GM19438 (cell line): ENCODE data around the gene AIFM1.
"Not testable (repeated sequence)": the region's sequence is repeated elsewhere in the genome, so short reads cannot be mapped to it uniquely, and the experiment has no call there.

Source experiments
- ATAC-seq: cut with Tn5 transposase; IDR thresholded peaks from one replicate; pipeline ENCODE4 v1.9.1; 2021; ENCODE audit warnings: low read depth; ENCODE audit not compliant: unreplicated experiment

The AIFM1 gene

DNA sequence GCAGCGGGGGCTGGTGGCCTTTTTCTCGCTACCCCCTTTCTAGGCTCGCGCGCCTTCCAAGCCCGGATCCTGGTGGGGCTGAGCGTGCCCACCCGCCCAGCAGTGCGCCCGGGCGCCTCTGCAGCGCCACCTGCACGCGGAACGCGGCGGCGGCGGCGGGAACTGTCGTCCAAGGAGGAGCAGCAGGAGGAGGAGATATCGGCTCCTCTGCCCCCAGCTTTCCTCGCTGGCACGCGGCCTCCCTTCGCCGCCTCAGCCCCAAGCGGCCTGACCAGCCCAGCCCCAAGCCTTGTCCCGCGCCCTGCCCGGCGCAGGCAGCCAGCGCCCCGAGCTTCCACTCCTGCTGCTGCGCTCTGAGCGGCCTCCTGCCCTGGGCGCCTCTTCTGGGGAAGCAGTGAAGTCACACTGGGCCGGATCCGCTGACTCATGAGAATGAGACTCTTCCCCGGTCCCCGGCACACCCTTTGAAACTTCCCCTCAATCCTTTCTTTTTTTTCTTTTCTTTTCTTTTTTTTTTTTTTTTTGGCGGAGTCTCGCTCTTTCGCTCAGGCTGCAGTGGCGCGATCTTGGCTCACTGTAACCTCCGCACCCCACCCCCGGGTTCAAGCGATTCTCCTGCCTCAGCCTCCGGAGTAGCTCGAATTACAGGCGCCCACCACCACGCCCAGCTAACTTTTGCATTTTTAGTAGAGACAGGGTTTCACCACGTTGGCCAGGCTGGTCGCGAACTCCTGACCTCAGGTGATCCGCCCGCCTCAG, 44.7 kb downstream of the AIFM1 start:
- peak; percentile 58 for ATAC-seq

DNA sequence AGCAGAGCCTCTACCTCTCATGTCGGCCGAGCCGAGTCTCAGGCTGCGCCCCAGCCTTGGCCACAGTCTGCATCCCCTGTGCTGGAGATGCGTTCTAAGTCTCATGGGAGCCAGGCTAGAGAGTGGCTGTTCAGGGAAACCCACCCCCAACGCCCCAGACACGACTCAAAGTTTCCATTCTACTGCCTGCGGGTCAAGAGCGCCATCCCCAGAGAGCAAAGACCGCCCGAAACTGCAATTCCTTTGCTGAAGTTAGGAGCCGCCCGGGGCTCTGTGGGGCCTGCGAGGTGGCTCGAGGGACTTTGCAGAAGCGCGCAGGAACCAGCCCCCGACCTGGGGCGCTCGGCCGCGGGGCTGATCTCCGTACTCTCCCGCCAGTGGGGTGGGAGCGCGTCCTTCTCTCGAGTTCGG, 45.3 kb downstream of the AIFM1 start:
- ATAC-seq, result peak; percentile 46

DNA sequence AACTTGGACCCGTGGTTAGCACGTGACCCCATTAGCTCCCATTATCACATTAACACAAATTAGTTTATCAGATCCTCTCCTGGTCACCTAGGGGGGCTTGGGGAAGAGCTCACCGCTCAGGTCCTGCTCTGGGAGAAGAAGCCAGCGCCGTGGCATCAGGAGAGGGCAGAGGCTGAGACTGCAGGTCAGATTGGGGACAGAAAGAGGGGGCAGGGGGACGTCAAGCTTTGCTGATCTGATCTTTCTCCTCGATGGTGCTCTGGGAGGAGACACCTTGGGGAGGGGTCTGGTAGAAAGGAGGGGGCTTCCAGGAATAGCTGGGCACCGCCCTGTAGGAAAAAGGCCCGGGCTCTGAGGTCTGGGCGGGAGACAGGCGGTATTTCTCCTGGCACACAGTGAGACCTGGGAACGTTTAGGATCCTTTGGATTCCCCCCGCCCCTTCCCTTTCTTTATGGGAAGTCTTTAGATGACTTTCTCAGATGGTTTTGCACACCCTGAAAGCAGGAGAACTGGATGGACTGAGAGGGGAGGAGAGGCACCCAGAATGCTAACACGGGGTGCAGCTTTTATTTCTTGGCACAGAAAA, 46.2 kb downstream of the AIFM1 start:
- ATAC-seq, result no peak

DNA sequence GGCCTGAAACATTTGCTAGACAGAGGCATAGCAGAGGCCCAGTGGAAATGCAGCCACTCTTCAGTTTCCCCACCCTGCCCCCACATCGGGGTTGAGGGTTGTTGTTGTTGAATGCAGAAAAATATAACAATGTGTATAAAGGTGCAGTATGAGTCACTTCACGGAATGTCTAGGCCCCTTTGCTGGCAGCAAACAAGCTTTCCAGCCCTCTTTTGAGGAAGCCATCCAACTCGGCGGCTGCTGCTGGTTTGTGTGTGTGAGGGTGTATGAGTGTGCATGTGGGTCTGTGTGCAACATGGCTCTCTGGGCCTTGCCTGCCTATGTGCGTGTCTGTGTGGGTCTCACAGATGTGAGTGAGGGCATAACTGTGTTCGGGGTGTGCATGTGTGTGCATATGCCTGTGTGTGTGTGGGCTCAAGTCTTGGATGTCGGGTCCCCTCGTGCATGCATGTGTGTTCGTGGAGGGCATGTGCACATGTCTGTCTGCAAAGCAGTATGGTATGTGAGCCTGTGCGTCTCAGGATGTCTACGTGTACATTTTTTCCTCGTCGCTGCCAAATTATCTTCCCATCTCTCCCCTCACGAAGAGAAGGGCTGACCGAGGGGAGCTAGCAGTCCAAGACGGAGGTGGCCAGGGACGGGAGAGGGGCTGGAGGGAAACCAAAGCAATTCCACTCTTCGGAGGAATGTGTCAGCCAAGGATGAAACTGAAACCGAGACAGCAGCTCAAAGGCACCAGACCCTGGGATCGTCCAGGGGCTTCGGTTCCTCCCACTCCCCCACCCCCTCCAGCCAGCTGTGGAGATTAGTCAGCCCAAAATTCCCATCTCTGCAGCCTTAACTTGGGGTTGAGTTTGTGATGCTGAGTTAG, 47.0 kb downstream of the AIFM1 start:
- ATAC-seq, result no peak

DNA sequence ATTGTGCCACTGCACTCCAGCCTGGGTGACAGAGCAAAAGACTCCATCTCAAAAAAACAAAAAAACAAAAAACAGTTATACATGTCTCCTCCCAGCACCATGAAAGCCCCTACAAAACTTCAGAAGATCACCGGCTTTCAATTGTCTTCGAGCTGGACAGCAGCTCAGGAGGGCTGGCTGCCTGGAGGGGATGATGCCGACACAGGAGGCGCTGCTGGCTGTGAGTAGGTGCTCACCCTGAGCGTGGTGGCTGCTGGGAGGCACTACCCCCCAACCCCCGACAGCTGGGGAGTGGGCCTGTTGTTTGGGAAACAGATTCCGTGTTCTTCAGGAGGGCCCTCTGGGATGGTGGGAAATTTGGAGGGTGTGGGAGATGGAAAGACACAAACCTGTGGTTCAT, 48.5 kb downstream of the AIFM1 start:
- ATAC-seq, result no peak

DNA sequence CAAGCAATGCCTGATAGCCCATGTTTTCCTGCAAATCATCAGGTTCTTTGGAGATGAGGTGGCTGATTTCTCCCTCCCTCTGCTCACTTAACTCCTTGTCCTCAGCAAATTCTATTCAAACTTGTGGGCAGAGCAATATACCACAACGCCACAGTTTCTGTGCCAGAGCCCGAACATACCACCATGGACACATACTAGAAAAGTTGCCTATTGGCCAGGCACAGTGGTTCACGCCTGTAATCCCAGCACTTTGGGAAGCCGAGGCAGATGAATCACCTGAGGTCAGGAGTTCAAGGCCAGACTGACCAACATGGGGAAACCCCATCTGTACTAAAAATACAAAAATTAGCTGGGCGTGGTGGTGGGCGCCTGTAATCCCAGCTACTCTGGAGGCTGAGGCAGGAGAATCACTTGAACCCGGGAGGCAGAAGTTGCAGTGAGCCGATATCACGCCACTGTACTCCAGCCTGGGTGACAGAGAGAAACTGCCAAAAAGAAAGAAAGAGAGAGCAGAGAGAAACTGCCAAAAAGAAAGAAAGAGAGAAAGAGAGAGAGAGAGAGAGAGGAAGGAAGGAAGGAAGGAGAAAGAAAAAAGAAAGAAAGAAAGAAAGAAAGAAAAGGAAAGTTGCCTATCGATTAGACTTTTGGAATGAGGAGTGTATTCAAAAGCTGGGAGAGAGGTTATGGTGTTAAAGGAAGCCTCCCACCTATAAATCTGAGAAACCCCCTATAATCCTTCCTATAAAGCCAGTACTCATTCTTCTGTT, 50.3 kb downstream of the AIFM1 start:
- ATAC-seq, result not testable (repeated sequence)

DNA sequence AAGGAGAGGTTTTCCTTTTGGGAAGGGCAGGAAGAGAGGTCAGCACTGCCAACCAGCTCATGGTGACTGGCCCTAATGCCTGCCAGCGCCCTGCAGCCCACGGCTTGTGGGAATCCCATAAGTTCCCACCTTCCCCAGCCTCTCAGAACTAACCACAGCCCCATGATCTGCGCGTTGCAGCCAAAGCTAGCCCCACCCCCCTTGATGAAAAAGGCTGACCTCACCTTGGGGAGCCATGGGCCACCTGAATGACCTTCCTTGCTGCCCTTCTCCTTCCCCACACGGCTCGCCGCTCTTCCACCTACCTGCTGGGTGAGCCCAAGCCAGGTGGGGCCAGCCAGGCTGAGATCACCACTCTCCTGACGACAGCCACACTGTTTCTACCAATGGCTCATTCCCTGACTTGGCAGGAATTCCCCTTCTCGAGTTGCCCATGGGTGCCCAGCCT, 51.5 kb downstream of the AIFM1 start:
- ATAC-seq, result no peak

DNA sequence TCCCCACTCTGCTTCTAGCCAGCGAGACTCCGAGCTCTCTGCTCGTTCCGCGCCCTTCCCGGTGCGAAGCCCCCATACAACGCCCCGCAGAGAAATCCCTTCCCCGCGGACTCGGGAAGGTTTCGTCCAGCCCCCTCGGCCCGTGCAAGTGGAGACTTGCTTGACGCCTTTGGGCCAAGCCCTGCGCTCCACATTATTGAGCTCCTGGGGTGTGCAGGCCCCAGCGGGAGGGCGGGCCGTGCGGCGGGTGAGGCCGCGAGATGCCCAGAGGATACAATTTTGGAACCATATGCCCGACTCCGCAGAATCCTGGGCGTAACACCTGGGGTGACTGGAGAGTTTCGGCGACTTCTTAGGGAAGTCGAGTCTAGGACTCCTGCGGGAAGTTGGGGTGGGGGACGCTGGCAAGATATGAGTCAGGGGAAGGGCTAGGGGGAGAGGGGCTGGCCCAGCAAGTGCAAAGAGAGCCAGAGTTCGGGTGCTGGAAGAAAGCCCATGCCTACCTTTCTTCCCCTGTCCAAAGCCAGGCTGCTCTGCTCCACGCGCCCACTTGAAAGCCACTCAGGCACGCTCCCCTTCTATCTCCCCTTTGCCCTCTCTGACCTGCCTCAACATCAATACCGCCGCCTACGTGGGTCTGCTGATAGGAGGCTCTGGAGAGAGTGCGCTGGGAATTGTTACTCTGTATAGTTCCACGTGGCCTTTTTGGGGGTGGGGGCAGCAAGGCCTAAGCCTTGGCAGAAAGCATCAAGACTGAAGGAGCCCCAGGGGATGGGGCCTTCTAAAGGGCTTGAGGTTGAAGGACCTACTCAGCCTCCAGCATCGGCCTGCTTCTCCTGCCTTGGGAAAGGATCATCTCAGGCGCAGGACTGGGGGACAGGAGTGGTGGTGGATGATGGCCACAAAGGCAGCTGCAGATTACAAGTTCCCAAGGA, 54.2 kb downstream of the AIFM1 start:
- ATAC-seq, result no peak

DNA sequence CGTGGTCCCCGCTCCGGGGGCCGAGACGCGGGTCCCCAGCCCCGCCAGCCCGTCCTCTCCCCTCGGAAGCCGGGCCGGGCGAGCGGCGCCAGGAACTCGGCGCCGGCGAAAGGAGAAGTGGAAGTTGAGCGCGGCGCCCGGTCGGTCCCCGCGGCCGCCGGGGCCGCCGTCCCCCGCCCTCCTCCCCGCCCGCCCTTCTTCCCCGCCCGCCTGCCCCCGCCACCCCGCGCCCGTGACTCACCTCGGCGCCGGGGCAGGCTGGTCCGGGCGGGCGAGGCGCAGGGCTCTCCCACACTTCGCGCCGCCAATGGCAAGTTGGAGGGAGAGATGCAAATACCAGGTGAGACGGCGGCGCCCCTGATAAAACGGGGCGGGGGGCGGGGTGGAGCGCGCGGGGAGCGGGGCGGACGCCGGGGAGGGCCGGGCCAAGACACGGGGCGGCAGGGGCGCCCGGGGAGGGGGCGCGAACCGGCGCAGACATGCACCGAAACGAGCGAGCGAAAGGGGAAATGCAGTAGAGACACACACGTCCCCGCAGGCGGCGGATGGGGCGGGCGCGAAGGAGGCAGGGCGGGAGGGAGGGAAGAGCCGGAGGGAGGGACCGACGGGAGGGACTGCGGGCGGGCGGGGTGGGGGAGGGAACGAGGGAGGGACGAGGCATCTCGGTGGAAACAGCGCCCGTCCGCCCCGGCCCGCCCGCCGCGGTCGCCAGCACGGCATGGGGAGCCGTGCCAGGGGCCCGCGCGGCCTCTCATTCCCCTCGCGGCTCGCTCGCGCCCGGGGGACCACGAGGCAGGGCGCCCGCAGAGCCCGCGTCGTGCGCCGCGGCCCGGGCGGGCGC, 55.0 kb downstream of the AIFM1 start, which contains the start of gene ELF4:
Gene ELF4 (minus strand): TSS at position 119 of the 841 bp plus-strand sequence. CDS start 29,167 bp downstream, outside the sequence.
- ATAC-seq, result no peak

DNA sequence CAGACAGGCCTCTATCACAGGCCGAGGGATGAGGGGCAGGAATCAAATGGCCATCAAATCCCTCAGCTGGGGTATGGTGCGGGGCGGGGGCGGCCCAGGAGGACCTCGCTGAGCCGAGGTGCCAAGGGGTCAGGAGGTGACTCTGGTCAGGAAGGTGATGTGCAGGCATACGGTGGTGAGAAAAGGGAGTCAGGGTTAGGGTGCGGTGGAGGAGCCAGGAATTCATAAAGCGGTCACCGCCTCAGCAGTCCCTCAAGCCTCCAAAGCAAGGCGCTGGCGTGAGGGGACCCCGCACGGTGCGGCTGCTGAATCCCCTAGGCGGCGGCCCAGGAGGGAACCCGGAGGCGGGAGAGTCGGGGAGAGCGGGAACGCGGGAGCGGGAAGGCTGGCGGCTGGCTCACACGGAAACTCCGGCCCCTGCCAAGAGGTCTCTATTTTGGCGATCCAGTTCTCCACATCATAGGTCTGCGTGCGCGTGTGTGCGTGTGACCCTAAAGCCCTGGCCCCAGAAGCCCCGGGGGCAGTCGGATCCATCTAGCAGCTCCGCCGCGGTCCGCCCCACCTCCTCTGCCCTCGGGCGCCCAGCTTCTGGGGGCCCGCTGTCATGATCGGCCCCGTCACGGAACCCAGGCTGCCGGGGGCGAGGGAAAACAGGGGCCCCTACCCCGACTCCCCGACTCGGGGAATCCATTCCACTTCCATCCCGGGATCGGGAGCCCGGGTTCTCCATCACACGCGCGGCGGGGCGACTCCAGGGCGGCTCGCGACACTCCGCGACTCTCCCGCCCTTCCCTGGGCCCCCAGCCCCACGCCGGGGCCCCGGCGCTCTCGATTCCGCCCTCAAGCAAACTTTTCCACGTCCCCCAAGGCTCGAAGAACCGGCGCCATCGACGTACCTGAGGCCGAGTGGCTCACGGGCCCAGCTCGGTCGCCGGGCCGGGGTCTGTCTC, 55.9 kb downstream of the AIFM1 start:
- ATAC-seq, result peak; percentile 1

DNA sequence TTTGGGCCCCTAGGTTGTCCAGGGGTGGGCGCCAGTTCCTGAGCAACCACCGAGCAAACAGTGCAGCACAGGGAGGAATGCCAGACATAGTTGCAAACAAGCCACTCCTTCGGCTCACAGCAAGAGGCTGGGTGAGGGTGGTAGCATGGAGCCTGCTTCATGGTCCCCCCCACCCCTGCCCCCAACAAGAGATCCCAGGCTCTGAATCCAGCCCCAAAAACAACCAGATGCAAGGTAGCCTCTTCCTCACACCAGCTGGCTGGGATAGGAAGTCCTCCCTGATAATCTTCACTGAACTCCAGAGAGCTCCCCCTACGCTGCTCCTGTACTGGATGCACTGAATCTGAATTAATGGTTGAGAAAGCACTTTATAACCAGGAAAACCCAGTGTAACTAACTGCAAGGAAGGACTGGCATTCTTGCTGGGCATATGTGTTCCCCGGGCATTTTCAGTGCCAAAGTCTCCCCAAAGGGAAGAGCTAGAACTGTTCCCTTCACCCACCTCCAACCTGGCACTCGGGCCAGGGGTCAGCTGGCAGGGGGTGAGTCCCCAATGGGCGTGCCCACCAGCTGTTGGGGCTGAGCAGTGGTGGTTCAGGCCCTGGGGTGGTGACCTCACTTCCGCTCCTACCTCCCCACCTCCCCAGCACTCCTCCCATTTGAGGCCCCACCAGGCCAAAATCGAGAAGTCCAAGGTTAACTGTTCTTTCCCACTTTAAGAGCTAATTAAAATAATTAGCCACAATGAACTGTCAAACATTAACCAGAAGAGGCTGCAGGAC, 56.8 kb downstream of the AIFM1 start:
- ATAC-seq, result peak; percentile 57

DNA sequence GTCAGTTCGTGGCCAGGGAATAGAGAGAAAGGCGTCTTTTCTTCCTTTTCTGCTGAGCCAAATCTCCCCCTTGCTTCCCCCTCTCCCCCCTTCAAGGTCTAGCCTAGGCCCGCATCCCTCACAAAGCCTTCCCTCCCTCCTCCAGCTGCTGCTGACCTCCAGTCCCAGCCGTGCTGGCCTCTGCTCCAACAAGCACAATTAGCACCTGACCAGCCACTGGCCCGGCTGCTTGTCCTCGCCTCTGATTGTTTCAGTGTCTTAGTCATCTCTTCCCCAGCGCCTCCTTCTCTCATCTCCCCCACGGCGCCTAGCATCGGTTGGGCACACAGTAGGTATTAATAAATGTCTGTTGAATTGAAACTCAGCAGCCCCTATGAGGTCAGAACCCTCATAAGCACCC, 59.6 kb downstream of the AIFM1 start:
- ATAC-seq, result no peak

DNA sequence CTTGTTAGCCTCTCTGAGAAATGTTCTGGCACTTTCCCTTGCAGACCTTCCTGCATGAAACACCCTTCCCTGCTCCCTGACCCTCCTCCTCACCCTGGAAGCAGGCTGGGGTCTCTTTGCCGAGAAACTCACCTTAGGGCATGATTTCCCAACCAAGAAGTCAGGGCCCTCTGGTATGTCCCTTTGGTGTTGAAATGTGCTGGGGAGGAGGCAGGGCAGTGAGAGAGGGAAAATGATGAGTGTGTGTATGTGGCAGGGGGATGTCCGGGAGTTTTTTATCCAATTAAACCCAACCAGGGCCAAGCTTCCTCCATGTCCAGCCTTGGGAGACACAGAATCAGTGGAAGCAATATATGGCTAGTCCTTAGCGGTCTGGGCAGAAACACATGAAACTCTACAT, 60.4 kb downstream of the AIFM1 start:
- ATAC-seq, result no peak

DNA sequence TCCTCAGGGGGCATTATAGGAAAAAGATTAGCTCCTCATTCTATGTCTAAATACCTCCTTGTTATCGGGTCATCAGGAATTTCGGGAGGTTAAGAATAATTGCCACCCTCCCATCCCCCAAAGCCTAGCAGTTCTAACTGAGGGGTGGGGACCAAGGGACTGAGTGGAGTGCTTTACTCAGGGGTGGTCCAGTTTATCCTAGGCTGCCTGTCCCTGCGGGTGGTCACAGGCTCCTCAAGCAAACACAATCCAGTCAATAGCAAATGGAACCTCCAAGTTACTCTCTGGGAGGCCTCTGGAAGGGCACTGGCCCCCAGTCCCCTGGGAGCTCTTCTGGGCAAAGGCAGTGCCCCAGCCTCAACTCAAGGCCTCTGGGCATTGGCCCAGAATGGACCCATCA, 62.0 kb downstream of the AIFM1 start:
- no peak for ATAC-seq

DNA sequence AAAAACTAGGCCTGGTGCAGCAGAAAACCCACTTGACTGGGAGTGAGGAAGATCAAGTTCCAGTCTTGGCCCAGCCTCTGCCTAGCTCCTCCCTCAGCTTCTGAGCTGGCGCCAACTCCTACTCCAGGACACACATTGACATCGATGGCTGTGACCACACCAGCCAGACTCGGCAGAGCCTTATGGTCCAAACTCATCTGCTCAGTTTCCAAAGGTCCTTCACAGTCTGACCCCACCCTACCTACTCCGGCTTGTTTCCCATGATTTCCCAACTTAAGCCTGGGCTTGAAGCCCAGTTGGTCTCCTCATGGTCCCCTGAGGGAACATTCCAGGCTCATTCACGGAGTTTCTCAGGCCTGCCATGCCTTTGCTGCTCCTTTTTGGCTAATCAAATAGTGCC, 65.5 kb downstream of the AIFM1 start:
- ATAC-seq, result no peak

DNA sequence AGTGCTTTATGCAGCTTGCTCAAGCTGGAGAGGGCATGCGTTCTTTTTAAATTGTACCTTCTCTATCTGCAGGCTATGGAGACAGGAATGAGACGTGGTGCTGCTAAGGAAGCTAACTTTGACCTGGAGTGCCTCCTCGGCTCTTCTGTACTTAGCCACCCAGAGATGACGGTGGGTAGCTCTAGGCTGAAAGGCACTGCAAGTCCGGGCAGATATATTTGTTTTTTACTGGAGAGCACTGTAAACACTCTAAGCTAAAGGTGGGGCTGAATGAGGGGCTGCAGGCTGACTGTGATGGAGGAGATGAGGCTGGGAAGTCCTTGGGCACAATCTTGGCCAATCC, 67.5 kb downstream of the AIFM1 start:
- no peak for ATAC-seq
